HG02571 (cell line): ENCODE measurements around the gene FCER1G.

Source experiments
- ATAC-seq: cut with Tn5 transposase; IDR thresholded peaks from one replicate; pipeline ENCODE4 v1.9.1; 2021; ENCODE audit warnings: mild to moderate bottlenecking, moderate library complexity; ENCODE audit not compliant: unreplicated experiment

The FCER1G gene

DNA sequence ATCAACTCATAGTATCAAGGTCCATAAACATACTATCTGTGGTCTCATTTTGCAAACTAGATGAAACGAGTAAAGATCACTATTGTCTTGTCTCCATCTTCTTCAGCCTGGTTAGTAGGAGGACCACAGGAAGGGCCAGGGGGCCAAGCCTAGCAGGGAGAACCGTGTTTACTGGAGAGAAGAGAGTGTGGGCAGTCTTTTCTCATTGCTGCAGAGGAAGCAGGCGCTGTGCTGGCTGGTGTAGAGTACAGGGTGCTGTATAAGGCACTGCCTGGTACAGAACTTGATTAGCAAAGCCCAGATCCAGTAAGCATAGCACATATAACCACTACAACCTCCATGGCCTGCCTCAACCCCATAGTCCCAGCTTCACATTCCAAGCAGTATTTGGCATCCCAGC is 27.8 kb upstream of the FCER1G start:
- ATAC-seq, result no peak

DNA sequence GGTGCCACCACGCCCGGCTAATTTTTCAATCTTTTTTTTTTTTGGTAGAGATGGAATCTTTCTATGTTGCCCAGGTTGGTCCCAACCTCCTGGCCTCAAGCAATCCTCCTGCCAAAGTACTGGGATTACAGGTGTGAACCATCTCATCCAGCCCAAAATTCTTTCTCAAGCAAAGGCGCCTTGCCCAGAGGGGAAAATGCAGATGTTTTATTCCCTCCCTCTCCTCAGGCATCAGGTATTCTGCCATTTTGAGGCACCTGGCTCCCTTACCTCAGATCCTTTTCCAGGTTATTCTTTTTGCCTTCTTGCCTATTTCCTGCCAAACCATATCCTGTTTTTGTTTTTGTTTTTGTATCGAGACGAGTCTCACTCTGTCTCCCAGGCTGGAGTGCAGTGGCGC is 26.7 kb upstream of the FCER1G start:
- no peak for ATAC-seq

DNA sequence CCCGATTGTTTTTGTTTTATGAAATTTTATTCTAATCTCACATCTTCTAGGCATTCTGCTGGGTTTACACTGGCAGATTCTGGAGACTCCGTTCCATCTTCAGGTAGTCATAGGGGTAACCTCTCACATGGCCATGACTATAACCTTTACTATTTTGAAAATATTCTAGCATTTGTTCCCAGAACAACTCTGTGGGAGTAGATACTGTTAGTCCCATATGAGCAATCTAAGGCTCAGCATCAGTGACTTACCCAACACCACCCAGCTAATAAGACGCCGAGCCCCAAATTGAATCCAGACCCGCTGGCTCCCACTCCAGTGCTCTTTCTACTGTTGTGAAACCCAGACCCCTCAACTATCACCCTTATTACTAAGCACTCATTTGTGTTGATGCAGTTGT is 26.1 kb upstream of the FCER1G start:
- no peak for ATAC-seq

DNA sequence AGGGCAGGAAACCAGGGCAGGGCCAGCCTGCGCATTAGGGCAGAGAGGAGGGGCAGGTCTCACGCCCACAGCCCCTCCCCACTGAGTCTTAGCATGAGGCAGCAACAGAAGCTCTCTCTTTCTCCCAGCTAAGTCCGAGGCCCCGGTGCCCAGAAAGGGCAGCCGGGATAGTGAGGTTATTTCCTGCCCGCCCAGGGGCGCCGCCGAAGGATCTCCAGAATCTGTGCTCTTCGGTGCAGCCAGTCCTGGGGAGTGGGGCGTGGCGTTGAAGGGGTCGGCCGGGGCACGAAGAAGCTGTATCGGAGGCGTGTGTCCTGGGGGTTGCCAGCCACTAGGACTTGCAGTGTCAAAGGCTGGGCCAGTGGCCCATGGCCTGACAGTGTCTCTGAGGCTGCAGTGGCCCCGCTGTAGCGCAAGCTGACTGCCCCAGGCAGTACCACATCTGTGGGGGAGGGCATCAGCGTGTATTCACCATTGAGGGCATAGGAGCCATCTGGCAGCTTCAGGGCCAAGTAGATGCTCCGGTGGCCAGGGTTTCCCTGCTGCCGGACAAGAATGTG is 24.1 kb upstream of the FCER1G start:
- no peak for ATAC-seq

DNA sequence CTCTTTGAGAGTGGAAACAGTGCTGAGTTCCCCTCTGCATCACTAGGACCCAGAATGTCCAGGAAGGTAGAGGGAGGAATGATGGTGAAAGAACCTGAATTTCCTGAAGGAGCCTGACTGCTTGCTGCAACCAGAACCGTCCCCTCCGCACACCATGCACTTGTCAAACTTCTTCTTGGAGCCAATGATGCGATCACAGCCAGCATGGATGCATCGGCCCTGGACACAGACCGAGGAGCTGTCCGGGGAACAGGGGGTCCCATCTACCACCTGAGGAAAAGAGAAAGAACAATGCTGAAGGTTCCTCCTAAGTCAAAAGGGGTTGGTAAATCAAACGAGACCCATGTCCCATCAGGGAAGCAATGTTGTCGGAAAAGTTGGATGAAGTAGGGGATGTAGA is 23.1 kb upstream of the FCER1G start:
- no peak for ATAC-seq

DNA sequence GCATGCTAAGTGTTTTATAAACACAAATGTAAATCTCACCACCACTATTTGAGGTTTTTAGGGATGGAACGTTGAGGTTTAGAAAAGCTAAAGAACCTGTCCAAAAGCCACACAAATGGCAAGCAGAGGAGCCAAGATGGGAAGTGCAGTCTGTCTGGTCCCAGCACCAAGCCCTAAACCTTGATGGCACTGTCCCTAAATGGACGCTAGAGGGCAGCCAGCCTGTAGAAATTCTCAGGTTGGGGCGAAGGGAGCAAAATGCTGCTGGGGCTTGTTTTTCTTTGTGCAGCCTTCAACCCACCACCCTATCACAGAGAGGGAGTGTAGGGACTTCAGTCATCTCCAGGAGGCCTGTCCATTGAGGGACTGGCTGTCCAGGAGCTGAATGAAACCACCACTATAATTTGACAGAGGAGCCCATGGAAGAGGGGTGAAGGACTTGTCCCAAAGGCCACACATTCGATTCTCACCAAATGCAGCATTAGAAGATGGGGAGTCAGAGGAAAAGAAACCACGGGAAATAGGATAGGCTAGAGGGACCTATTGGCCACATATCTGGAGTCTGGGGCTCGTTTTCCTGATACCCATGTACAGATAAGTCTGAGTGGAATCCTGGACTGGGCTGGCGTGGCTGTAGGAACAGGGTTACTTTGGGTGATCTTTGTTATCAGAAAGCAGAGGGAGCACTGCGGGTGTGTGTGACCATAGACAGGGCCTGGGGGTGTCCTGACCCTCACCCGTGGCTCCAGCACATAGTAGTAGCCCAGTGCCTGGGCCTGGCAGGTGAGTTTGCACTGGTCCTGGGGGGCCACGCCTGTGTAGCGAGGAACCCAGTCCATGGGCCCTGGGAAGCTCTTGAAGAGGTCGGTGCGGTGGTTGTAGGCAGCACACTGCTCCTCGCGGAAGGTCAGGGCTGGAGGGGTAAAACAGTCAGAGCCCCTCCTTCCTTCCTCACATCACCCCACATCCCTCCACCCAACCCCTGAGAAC is 22.3 kb upstream of the FCER1G start:
- no peak for ATAC-seq

DNA sequence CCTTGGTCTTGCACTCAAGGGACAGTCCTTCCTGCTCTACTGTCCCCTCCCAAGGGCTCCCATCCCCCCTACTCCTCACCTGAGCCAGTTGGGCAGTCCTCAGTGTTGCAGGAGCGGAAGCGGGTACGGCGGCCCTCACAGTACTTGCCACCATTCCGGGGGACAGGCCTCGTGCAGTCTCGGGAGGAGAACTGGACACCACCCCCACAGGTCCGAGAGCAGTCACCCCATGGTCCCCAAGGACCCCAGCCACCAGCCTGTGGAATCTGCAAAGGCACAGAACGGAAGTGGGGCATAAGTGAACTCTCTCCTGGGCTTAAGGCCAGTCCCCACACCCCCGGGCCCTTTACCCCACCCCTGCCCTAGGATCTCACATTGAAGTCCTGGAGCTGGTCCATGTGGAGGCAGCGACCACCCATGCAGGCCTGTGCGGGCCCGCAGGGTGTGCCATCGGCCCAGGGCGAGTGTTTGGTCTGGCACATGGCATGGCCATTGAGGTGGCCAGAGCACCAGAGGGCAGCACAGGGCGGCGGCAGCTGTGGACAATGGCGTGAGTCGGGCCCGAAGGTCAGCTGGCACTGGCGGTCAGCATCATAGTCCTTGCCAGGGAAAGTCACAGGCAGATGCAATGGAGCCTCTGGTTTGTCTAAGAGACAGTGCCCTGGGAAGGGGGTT is 21.4 kb upstream of the FCER1G start:
- ATAC-seq, result no peak

DNA sequence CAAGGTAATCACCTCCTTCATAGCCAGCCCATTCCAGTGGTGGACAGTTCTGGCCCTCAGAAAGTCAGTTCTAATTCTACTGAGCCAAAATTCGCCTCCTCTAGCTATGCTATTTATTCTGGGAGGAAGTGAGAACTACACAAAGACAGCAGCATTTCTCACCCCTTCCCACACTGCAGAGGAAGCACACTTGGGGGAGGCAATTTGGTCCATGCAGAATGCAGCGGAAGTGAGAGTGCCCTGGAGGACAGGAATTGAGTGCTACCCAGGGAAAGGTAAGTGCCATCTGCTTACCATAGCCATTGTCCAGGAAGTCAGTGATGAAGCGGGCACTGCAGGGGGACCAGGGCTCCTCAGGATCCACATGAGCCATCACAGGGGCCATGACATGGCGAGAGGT is 19.9 kb upstream of the FCER1G start:
- ATAC-seq, result no peak

DNA sequence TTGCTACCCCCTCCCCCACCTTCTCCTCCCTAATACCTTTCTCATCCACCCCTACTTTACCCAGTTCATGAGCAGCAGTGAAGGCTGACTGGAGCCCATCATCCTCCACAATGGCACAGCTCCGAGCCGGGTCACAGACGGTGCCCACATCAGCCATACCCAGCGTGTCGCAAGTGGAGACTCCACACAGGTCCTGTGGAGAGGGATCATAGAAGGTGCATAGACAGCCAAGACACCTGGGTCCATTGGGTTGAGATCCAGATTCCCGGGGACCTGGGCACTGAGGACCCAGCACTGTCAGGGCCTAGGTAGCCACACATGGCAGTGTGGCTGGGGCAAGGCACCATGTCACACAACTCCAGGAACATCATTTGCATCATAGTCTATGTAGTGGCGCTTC is 19.0 kb upstream of the FCER1G start:
- no peak for ATAC-seq

DNA sequence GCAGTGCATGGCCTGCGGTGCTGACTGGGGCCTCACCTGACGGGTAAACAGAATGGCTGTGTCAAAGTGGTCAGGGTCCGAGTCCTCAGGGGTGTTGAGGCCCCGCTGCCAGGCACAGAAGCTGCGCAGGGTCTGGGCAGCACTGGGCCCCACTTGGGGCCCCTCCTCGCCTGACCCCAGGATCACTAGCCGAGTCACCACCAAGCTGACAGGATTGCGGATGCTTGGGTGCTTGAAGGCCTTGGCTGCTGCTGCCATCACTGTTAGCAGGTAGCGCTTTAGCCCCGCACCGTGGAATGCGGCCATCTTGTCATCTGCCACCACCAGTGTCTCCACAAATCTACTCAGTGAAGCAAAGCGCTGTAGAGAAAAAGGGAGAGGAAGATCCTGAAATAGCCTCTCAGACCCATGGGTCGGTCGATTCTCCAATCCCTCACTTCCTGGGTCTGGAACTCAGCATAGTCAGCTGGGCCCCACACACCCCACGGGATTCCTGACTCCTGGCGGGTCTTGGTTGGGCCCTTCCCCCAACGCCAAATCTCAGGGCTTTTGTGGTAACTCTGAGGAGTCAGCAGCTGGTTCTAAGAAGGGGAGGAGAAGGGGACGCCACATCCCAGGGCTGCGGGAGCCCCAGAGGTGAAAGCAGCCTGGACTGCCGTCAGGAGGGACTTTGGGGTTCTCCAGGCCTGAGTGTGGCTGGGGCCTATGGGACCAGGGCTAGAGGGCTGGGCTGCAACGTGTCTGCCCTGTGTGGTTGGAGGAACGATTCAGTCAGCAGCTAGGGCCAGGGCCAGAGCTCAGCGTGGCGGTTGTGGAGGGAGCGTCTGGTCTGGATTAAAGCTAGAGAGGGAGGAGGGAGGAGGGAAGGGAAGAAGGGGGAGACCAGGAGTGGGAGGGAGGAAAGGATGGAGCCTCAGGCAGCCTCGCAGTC is 18.3 kb upstream of the FCER1G start:
- ATAC-seq, result no peak

DNA sequence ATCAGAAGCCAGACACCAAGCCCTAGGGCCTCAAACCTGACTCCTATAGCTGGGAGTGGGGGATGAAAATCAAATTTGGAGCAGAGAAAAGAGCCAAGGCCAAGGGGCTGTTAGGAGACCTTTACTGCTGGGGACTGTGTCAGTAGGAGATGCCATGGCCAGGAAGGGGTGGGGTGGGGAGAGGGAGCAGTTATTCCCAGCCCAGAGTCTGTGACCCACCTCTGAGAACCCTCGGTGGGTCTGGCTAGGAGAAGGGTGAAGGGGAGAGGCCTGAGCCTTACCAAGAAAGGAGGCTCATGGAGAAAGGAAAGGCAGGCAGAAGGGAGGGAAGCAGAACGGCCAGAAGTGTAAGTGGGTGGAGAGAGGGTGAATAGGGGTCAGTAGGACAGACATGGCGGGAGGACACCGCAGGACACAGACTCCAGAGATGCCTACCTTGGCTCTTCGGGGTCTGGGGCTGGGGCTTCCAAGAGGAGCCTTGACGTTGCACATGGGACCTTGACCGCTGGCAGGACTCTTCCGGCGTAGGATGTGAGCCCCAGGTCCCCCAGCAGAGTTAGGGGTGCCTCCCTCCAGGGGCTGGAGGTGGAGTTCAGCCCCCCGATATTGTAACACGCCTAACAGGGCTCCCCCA is 17.4 kb upstream of the FCER1G start:
- no peak for ATAC-seq

DNA sequence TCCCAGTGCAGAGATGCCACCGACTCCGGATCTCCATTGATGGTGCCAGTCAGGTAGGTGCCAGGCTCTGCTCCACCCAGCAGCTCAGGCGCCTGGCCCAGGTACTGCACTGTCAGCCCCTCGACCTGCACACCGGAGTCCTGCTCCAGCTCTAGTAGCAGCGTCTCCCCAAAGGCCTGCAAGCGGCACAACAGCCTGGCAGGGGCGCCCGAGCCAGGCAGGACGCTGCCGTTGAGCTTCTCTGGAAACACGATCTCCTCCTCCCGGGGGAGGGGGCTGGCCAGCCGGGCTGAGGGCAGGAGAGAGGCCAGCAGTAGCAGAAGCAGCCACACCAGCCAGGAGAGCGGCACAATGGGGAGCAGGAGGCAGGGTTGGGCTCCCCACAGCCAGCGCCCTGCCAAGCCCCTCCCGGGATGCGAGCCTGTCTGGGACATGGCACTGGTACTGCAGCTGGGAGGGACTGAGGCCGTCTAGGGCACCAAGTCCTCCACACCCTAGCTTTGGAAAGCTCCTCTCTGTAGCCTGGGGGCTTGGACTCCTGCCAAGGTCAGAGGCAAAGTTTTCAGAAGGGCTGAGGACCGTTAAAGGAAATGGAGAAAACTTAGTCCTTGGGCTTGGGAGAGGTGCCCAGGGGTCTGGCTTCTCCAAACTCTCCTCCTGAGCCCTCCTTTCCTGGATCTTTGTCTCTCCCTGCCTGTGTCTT is 16.8 kb upstream of the FCER1G start:
- no peak for ATAC-seq

DNA sequence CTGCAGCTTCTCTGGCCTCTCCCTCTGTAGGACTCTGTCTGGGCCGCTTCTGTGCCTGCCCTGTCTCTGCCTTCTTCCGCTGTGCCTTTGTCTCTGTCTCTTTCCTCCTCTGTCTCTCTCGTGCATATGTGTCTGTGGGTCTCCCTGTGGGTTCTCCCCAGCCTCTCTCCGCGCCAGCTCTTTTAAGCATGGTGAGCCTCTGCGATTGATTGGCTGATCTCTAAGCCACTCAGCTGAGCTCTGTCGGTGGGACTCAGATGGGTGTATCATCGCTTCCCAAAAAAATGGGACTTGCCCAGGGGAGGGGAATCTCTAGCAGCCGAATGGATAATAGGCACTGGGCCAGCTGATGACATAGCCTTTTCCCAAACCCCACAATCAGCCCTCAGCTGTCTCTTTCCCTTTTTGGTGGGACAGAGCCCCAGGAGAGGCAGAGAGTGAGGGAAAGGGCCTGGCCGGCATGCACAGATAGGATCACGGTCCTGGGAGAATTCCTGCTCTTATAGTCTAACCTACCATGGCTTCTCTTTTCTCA is 16.1 kb upstream of the FCER1G start, which contains the start of gene ADAMTS4:
ADAMTS4 (minus strand) TSS at position 158 of the 535 bp plus-strand sequence. CDS start 427 bp downstream, outside the sequence.
- ATAC-seq, result no peak

DNA sequence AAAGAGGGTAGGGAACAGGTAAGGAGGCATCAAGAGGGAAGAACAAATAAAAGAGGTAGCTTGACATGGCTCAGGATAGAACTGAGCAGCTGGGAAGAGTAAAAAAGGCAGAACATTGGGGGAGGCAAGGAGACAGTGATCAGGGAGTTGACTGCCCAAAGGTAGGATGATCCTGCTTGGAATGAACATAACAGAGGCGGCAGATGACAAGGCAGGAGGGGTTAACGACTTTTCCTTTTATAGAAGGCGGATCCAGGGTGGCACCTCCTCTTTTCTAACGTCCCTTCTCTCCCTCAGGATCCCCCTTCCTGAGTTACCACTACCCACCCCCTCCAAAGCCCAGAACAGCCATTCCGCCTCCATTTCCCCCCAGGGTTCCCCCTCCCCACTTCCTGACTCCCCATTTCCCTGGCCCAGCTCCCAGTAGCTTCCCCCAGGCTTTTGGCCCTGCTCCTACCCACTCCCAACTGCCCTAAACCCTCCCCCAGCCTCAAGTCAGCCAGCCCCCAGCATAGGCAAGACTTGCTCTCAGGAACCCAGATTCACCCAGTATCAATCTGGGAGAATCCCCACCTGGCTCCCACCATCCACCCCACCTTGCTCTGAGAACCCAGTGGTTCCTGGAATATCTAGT is 15.5 kb upstream of the FCER1G start:
- no peak for ATAC-seq

DNA sequence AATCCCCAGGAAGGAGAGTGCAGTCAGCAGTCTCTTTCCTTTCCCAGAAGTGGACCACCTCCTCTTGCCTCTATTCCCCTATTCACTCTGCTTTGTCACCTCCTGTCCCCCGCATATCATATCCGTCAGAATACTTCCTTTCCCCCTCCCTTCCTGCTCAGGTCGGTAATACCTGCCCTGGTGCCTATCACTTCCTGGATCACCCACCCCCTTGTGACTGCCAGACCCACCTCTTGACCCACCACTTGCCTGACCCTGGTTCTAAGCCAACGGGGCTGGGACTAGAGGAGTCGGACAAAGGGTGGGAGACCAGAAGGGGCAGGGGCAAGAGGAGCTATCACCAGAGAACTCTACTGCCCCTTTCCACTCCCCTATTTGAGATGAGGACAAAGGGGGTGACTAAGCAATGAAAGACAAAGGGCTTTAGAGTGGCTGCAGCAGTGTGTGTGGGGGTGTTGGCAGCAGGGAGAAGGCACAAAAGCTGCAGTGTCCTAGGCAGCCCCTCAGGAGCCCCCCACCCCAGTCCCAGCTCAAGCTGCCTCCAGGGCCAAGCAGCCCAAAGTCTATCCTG is 14.6 kb upstream of the FCER1G start:
- ATAC-seq, result no peak

DNA sequence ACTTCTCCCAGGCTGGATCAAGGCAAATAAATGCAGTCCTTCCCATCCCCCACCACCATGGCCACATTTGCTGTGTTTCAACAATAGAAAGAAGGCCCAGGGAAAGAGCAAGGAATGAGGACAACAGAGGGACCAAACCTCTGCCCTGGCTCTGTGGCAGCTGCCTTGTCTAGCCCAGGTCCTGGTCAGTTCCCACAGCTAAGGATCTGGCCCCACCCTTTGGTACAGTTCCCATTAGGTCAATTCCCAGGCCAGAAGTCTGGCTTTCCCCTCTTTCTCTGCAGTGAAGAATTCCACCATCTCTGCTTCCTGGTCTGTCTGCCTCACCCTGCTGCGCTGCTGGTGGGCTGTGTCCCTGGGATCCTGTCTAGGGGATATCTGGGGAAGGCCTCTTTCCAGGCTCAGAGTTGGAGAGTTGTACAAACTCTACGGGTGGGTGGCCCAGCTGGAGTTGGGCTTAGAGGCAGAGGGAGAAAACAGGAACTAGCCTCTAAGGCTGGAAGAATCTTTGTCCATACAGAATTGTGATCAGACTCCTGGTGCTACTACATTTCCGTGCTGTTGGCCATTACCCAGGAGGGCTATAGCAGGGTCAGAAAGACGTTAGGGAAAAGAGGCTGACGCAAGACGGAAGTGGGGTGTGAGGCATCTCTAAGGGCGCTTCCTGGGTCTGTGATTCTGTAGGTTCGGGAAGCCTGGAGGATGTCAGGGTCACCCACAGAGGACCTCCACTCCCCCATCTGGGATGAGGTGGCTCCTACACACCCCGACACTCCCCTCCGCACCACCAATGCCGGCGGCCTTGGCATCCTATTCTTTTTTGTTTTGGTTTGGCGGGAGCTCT is 13.9 kb upstream of the FCER1G start:
- ATAC-seq, result no peak

DNA sequence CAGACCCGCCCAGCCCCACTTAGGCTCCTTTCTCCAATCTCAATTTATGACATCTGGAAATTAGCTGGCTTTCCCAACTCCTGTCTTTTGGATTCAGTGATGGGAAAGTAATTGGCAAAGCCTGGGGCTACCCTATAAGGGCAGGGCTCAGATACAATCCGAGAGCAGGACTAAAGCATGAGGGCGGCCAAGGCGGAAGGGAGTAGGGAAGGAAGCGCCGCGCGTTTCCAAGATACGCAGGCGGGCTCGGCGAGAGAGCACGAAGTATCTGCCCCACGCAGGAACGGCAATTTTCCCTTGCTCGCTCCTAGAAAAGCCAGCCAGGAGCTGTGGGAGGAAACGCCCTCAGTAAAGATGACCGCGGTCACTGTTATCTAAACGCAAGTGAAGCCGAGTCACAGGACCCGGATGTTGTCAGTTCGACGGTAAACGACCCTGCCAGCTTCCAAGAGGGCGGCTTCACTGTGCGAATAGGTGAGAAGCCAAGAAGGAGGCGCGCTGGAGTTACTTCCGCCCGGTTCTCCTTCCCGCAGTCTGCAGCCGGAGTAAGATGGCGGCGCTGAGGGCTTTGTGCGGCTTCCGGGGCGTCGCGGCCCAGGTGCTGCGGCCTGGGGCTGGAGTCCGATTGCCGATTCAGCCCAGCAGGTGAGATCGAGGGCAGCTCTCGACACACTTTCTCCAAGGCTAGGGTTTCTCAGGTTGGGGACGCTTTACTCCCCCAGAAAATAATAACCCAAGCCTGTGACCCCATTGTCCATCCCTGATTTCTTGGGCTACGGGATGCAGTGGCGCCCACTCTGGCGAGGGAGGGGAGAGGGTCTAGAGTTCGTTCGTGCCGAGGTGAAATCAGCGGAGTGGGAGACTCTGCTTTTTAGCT is 13.0 kb upstream of the FCER1G start, which contains the start of gene NDUFS2:
NDUFS2 (plus strand) TSS at position 532 of the 877 bp plus-strand sequence; CDS start at position 551, 19 bp downstream.
- peak; percentile 96 for ATAC-seq
